NCI-H146 (cell line): ENCODE results near the gene FUNDC1.
"Not testable (repeated sequence)": the region's sequence is repeated elsewhere in the genome, so short reads cannot be mapped to it uniquely, and the experiment has no call there.

ENCODE experiments used
- DNase-seq: peaks from one replicate; lab custom pipeline; 2025; lab: John Stamatoyannopoulos, UW

Gene FUNDC1

GRCh38 chrX:44542567-44543325 is at the start of gene FUNDC1:
TSS of gene FUNDC1 (minus strand) at chrX:44542859. CDS start at chrX:44542832, 27 bp downstream.
- DNase-seq = peak; percentile 95

GRCh38 chrX:44585866-44586265 is 43.2 kb upstream of the FUNDC1 start:
- no peak for DNase-seq

GRCh38 chrX:44580466-44580865 is 37.8 kb upstream of the FUNDC1 start:
- no peak for DNase-seq

GRCh38 chrX:44572340-44572938 is 29.8 kb upstream of the FUNDC1 start:
- no peak for DNase-seq

GRCh38 chrX:44570522-44570921 is 27.9 kb upstream of the FUNDC1 start:
- no peak for DNase-seq

- DNase-seq = no peak
Measured at GRCh38 chrX:44569122-44569521, 26.5 kb upstream of the FUNDC1 start.

GRCh38 chrX:44568196-44568595 is 25.5 kb upstream of the FUNDC1 start:
- DNase-seq = no peak

GRCh38 chrX:44561896-44562295 is 19.2 kb upstream of the FUNDC1 start:
- DNase-seq = not testable (repeated sequence)

- DNase-seq = no peak
Measured at GRCh38 chrX:44550563-44550962, 7.9 kb upstream of the FUNDC1 start.

- not testable (repeated sequence) for DNase-seq
Measured at GRCh38 chrX:44545454-44545853, 2.8 kb upstream of the FUNDC1 start.

GRCh38 chrX:44544036-44544435 is 1.4 kb upstream of the FUNDC1 start:
- no peak for DNase-seq

- no peak for DNase-seq
Measured at GRCh38 chrX:44536198-44536597, 6.5 kb downstream of the FUNDC1 start.

- DNase-seq = no peak
Measured at GRCh38 chrX:44529310-44529709, 13.3 kb downstream of the FUNDC1 start.

- DNase-seq = no peak
Measured at GRCh38 chrX:44514272-44514671, 28.4 kb downstream of the FUNDC1 start.

- no peak for DNase-seq
Measured at GRCh38 chrX:44507292-44507691, 35.4 kb downstream of the FUNDC1 start.

GRCh38 chrX:44506678-44507077 is 36.0 kb downstream of the FUNDC1 start:
- DNase-seq = no peak

- peak; percentile 5 for DNase-seq
Measured at GRCh38 chrX:44503560-44503959, 39.1 kb downstream of the FUNDC1 start.

- no peak for DNase-seq
Measured at GRCh38 chrX:44495091-44495490, 47.6 kb downstream of the FUNDC1 start.

- DNase-seq = no peak
Measured at GRCh38 chrX:44494357-44494756, 48.3 kb downstream of the FUNDC1 start.

GRCh38 chrX:44489515-44489914 is 53.1 kb downstream of the FUNDC1 start:
- DNase-seq = no peak

GRCh38 chrX:44484607-44485146 is 58.0 kb downstream of the FUNDC1 start:
- DNase-seq = no peak

GRCh38 chrX:44483965-44484606 is 58.6 kb downstream of the FUNDC1 start:
- DNase-seq = no peak

GRCh38 chrX:44482575-44482974 is 60.1 kb downstream of the FUNDC1 start:
- DNase-seq = no peak
